ENCODE results near the gene STK32B.
"Not testable (repeated sequence)": the region's sequence is repeated elsewhere in the genome, so short reads cannot be mapped to it uniquely, and the experiment has no call there.

The STK32B gene

DNA sequence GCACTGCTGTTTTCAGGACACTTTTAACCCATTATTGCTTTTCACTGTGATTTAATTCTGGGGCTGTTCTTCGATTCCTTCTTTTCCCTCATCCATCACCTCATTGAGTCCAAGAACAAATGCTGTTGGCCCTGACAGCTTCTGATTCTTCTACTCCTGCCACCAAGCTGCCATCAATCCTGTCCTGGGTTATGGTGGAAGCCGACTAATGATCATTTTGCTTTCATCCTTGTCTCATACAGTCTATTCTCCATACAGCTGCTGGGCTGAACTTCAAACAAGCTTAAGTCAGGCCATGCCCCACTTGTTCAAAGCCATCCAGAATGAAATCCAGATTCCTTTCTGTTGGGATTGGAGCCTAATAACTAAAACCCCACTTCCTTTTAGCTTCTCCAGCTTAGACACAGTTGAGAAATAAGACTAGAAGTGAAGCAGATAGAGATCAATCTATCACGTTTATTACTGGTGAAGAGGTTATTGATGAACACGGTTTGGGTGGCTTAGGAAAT is 161.9 kb downstream of the STK32B start:
- no peak for DNase-seq

DNA sequence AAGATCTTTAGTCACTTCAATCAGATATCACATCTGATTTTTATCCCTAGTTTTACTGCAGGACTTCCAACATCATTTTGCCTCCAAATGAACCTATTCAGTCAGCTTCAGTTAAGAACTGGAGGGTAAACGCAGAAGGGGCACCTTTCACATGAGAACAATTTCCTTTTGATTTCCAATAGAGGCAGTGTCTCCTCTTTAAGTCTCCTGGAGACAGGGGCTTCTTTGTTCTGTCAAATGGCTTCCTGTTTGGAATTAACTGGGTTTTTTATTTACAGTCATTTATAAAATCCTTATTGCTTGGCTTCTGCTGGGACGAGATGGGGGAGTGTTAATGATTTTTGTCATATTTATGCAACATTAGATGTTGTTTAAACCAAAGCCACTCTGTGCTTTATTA is 164.0 kb downstream of the STK32B start:
- no peak for DNase-seq

DNA sequence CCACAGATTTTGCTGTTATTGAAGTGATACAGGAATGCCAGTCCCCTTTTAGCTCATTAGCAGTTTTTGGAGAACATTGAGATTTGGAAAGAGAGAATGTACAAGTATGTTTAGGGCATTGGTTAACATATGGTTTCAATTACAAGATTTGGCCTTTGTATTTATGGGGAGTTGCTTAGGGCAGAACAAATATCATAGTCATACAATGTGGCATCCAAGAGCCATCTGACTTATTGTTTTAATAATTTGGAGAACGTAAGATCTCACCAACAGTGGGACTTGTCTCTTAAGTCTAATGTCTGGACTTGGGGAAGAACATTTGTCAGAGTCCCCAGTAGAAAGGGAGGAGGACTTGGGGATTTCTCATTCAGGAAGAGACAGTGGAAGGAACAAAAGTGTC is 166.1 kb downstream of the STK32B start:
- DNase-seq = no peak

DNA sequence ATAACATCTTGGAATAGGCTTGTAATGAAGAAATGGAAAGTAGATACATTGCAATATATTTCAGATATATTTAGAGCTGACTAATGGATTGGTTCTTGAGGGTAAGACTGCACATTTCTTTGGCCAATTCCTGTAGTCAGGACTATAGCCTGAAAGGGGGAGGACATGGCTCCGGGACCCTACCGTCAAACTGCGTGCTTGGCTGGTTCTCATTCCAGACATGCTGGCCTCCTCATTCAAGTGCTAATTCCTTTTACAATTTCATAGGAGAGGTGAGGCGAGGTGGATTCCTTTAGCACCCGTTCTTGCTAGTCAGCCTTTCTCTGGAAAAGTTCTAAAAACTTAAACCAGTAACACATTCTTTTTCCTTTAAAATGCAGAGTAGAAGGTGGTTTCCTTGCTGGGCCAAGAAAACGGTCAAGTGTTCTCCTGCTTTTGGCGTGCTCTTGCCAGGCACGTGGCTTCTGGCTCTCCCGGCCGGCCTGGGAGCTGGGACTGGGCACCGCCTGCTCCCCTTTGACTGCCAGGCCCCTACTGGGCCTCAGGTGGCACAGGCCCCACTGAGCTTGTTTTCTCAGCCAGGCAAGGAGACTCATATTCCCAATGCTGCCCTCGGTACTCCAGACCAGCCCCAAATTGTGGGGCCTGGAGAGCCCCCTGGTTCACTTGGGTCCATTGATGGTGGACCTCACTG is 167.2 kb downstream of the STK32B start:
- no peak for DNase-seq

DNA sequence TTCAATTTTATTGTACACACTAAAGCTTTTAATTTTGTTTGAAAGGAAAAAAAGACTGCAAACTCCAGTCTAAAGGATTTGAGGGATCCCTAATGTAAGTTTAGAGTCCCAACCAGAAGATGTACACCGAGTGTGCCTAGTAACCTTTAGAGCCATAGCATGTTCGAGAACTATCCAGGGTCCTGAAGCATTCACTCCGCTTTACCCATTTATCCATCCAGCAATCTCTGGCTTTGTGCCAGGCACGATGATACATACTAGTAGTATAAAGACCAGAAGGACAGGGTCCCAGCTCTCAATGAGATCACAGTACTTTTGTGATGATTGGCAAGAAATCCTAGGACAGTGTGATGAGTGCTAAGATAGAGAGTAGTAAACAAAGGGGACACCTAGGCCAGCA is 168.7 kb downstream of the STK32B start:
- no peak for DNase-seq

DNA sequence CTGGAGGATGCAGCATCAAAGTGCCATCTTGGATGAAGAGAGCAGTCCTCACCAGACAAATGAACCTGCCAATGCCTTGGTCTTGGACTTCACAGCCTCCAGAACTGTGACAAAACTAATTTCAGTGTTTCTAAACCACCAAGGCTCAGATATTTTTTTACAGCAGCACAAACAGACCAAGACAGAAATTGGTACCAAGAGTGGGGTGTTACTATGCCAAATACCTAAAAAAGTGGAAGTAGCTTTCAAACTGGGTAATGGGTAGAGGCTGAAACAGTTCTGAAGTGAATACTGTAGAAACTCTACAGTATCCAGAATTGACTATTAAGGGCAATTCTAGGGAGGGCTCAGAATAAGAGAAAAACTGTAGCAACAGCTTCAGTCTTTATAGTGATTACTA is 170.8 kb downstream of the STK32B start:
- no peak for DNase-seq

DNA sequence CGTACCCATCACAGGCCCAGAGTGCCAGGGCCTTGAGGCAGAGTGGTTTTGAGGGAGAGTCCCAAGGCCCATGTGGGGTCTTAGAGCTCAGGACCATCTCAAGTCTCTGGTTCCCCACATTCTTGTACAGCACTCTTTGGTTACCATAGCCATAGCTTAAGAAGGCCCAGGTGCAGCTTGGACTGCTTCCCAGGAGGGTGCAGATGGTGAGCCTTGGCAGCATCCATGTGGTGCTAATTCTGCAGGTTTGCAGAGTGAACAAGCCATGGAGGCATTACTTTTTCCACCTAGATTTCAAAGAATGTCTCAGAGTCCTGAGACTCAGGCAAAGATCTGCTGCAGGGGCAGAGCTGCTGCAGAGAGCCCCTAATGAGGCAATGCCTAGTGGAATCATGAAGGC is 171.7 kb downstream of the STK32B start:
- DNase-seq = no peak

DNA sequence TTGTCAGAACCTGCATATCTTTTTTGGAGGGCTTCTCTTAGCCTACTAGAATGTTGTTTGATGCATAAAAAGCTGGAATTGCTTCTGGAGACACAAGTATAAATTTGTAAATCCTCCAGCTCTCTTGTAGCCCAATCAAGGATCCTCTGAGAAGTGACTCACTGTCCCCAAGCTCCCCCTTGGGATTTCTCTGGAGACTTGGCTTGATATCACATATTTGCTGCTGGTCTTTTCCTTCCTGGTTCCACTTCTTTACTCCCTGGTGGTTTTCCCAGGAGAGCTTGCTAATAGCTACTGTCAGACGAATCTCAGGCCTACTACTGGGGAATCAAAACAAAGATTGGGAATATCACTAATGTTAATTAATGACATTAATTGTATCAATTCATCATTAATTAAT is 173.1 kb downstream of the STK32B start:
- no peak for DNase-seq

DNA sequence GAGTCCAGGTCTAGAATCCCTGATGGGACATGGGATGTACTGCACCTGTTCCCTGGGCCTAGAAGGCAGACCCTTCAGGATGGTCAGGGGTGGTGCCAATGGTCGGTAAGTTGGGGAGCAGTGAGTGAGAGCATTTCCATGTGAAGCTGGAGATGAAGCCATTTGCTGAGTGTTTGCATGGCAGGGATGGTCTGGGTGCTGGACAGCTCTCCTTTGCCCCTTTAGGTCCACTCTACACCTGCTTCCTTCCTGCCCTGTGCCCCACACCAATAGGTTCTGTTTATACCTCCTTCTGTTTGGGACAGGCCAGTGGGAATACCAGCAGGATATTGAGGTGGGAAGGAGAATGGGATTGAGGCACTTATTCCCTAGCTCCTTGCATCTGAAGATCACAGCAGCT is 181.3 kb downstream of the STK32B start:
- no peak for DNase-seq

DNA sequence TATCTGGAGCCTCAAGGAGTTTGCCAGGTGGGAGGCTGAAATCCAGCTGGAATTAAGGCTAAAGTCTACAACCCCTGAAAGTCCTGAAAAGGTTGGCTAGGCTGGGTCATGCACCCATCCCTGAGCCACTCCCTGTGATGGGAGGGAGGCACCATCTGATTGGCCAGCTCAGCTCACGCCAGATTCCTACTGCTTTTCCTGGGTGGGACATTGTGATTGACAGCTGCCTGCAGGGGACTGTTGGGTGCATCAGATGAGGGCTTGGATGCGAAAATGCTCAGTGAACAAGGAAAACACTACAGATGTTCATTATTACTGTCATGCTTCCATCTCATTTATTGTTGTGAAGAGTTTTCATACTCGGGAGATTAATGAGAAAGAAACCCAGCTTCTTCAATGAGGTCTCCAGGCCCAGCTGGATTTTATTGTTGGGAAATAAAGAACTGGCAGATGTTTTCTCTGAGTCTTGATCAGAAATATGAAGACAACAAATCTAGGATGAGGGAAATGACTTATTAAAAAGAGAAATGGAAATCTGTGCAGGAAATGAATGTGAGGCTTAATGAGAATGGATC is 185.9 kb downstream of the STK32B start:
- no peak for DNase-seq

DNA sequence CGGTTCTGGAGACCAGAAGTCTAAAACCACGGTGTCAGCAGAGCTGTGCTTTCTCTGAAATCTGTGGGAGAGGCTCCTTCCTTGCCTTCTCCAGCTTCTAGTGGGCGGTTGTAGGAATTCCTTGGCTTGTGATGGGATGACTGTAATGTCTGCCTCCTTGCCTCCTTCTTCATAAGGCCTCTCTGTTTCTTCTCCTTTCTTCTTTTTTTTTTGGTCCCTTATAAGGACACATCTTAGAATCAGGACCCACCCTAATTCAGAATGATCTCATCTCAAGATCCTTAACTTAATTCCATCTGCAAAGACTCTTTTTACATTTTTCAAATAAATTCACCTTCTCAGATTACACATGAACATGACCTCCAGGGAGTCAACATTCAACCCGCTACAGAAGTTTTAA is 186.9 kb downstream of the STK32B start:
- no peak for DNase-seq

DNA sequence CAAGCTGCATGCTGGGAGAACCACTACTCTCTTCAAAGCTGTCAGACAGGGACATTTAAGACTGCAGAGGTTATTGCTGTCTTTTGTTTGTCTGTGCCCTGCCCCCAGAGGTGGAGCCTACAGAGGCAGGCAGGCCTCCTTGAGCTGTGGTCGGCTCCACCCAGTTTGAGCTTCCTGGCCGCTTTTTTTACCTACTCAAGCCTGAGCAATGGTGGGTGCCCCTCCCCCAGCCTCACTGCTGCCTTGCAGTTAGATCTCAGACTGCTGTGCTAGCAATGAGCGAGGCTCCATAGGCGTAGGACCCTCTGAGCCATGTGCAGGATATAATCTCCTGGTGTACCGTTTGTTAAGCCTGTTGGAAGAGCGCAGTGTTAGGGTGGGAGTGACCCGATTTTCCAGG is 195.8 kb downstream of the STK32B start:
- DNase-seq = not testable (repeated sequence)

DNA sequence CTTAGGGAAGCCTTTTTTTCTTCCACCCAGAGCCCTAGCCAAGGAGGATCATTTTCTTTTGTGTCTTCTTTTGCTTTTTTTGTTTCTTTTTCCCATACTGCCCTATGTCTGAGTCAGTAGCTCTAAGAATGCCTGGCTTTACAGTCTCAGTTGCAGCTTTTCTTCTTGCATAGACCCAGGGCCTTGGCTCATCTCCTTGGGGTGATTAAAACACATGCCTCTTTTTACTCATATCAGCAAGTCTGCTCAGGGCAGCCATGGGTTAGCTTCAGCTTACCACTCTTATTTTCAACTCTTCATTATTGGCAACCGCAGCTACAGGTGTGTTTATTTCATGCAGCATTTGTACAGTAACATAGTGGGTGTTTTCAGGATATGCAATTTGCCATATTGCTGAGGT is 196.5 kb downstream of the STK32B start:
- no peak for DNase-seq

DNA sequence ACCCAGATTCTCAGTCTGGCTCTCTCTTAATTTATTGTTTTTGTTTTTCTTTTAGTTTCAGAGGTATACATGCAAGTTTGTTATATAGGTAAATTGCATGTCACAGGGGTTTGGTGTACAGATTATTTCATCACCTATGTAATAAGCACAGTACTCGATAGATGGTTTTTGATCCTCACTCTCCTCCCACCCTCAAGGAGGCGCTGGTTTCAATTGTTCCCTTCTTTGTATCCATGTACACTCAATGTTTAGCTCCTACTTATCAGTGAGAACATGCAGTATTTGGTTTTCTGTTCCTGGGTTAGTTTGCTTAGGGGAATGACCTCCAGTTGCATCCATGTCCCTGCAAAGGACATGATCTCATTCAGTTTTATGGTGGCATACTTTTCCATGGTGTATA is 198.4 kb downstream of the STK32B start:
- no peak for DNase-seq

DNA sequence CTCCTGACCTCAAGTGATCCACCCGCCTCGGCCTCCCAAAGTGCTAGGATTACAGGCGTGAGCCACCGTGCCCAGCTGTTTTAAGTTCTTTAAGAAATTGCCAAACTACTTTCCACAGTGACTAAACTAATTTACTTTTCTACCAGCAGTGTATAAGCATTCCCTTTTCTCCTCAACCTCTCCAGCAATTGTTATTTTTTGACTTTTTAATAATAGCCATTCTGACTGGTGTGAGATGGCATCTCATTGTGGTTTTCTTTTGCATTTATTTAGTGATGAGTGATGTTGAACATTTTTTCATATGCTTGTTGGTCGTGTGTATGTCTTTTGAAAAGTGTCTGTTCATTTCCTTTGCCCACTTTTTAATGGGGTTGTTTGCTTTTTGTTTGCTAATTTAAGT is 199.3 kb downstream of the STK32B start:
- DNase-seq = not testable (repeated sequence)

DNA sequence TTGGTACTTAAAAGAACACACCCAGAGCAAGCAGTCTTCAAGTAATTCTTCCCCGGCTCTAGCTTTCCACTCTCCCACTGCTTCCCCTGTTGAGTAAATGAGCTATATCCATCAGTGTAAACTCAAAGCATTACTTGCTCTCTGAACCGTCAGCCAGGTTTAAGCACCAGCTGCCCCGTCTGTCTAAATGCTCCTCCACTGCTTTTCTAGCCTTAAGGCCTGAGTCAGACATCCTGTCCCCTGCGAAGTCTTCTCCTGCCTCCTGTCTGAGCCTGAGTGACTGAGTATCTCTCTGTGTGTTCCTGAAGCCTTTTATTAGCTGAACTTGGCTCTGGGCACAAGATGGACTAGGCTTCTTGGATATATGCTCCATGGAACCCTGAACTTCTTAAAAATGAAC is 205.1 kb downstream of the STK32B start:
- DNase-seq = no peak

DNA sequence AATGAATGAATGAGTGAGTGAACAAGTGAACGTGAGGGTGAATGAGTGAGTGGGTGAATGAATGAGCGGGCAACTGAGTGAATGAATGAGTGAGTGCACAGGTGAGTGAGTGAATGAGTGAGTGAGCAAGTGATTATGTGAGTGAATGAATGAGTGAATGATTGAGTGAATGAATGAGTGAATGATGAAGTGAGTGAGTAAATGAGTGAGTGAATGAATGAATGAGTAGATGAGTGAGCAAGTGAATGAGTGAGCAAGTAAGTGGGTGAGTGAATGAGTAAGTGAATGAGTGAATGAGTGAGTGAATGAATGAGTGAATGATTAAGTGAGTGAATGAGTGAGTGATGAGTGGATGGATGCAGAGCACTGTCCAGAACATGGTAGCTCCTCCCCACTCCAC is 205.8 kb downstream of the STK32B start:
- DNase-seq = no peak

DNA sequence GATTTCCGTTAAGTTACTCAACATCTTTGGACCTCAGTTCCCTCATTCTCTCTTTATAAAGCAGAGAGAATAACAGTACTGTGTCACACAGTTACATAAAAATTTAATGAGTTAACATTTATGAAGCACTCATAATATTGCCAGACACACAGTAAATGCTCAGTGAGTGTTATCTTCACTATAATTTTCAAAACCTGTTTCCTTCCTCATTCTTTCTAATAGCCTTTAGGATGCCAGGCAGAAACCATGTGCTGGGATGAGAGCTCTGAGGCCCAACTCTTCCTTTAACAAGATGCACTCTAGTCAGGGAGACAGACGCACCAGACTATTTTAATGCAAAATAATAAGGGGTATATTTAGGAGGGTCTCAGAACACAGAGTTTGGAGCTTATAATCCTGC is 208.2 kb downstream of the STK32B start:
- no peak for DNase-seq

DNA sequence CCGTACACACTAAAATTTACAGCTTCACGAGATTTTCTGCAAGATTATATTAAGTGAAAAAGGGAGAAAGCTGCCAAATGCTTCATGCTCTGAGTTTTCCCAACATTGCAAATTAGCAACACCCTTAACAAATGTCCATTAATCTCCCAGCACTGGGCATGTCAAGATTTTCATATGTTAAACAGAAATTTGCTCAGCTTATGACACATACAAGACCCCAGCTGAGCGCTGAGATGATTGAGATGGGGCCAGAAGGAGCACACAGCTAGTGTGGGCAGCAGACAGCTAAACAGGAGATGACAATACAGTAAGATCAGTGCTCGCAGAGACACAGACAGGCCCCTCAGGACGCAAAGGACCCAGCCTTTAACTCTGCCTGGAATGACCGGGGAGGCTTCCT is 208.8 kb downstream of the STK32B start:
- no peak for DNase-seq

DNA sequence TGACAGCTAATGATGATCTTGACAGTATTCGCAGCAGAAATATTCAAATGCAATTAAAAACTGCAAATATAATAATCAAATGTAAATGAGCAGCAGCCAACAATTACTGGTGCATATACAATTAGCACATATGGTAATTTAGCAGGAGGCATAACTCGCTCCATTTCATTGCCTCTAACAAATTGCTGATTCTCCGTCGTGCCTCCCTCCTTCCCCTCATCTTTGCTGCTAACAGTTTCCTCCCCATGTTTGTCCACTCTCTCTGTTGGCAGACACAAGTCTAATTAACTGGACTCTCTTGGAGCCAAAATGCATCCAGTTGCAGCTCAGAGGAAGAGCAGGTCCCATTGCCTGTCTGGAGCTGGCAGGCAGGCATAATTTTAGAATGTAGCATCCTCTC is 210.6 kb downstream of the STK32B start:
- no peak for DNase-seq

DNA sequence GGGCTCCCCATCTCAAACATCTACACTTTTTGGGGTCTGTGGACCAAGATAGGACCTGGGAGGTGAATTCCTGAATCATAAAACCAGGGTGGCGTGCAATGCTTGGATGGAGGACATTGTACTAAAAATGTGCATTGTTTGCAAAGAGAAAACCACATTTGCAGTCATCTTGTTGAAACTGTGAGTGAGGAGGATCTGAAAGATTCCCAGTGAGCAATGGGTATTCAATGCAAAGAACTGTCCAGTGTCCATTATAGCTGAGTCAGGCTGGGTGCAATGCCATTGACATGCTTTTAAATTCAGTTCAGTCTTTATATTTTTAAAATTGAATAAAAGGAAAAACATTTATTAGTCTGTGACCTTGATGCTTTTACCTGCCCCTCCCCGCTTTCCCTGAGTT is 215.7 kb downstream of the STK32B start:
- DNase-seq = no peak

DNA sequence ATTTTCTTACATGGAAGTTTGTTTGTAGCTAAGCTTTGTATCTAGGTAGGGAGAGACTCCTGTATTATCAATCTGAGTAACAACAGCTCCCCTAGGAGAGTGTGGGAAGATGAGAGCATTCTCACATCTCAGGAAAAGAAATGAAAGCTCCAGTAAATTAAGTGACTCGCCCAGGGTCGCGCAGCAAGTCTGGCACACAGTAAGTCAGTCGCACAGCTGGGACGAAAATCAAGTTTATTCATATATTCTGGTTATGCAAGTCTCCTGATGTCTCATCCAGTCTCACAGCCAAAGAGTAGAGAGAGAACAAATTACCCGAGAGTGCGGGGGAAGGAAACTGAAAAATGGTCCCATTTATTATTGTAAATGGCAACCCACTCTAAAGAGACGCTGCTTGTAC is 216.1 kb downstream of the STK32B start:
- no peak for DNase-seq

DNA sequence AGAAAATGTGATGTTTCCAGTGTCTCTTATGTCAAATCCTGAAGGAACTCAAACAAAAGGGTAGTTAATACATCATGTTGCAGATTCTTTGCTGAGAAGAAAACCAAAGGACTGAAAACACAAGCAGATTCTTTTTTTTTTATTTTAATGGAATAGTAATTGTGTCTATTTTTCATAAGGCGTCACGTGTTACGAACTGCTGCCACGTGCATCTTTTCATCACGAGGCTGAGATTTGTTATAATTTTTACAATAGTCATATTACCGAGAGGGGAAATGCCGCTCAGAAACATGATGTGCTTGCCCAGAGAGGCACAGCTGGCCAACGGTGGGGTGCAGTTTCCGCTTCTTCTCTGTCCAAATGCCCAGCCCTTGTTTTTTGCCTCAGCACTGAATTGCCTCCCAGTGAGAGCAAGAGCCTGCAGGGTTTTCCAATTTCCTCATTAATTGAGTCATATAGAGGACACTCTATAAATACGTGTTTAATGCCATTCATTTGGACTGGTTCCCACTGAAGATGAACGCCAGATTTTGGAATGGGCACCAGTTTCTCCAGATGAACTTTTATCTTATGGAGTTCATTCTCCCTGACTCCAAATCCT is 225.3 kb downstream of the STK32B start:
- DNase-seq = no peak

DNA sequence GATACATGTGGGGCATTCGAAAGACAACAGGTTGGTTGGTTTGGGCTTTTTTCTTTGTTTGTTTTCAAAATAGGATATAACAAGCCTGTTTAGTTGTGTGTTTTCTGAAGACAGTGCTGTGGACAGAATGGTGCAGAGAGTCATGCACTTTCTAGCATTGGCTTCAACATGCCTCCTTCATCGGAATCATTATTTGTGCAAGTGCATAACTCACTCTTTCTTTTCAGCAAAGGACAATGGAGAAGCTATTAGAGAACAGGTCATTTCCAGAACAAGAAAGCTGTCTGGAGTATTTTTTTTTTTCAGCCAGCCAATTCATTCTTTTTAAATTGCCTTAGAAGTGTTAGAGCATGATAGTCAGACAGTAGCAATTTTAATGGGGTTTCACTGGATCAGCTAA is 225.8 kb downstream of the STK32B start:
- DNase-seq = peak; percentile 44

DNA sequence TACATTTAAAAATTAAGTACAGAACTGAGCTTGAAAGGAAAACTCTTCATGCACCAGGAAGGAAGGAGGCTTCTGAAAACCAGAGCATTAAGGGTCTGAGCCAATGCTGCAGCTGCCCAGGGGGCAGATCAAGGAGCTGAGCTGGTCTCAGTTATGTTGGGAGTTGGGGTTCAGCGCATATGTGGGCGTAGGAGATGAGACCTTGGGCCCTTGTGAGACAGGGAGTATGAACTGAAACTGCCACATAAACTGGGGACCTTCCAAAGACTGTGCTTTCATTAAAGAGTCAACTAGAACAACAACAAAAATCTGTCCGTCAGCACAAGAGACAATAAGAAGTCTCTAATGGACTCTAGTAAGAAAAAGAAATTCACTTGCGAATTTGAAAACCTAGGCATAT is 226.9 kb downstream of the STK32B start:
- no peak for DNase-seq
